Motor neuron (in vitro differentiated cells): Measurements from ENCODE around the gene TMEM201. TPM values are rescaled to one million over a fixed set of nuclear protein-coding genes. Genes with fewer than 3 reads are reported as not detected.
"Not testable (repeated sequence)": the region's sequence is repeated elsewhere in the genome, so short reads cannot be mapped to it uniquely, and the experiment has no call there.

Experiments used
- ATAC-seq, 8 experiments: fragments of 200-7000 bp; cut with Tn5 transposase; replicated peaks in 6 of 8; 2 replicates each; pipeline ENCODE4 v1.8.0; 2021; ENCODE audit warnings: mild to moderate bottlenecking in 8 of 8, moderate library complexity in 8 of 8
- H3K27ac ChIP-seq, 2 donors: fragments of 250-450 bp; sonication (Bioruptor Pico); 2 replicates each; pipeline ENCODE4 v1.9.0; 2021; ENCODE audit warnings: antibody characterized with exemption in 2 of 2, mild to moderate bottlenecking in 2 of 2, moderate library complexity in 1 of 2
- H3K4me1 ChIP-seq, 2 donors: fragments of 250-450 bp; sonication (Bioruptor Pico); replicated peaks in 1 of 2; 2 replicates each; pipeline ENCODE4 v1.6.1; 2021; ENCODE audit warnings: antibody characterized with exemption in 2 of 2, mild to moderate bottlenecking in 2 of 2, moderate library complexity in 1 of 2
- H3K4me3 ChIP-seq, 5 donors: fragments of 250-450 bp; sonication (Bioruptor Pico); 2 replicates each; pipeline ENCODE4 v1.9.0; 2021; ENCODE audit warnings: antibody characterized with exemption in 5 of 5, mild to moderate bottlenecking in 5 of 5, moderate library complexity in 4 of 5
- whole genome bisulfite sequencing, 10 experiments: fragments of 450-650 bp; shearing (Covaris generic); methylation state at CpG; one replicate each; pipeline ENCODE4 v1.0.0; 2022; 5-methylcytosine and 5-hydroxymethylcytosine counted together
- in situ Hi-C, 9 experiments: fragments of 400-800 bp; cut with MboI; loops; one replicate each; pipeline ENCODE4 v1.15.0; 2021; ENCODE audit warnings: low sequenced_read_pairs in 9 of 9, low pct_unique_long_range_greater_than_20kb in 2 of 9; ENCODE audit not compliant: unreplicated experiment in 9 of 9
- total RNA-seq, 8 experiments: library from RNA; unstranded; fragments of 300-600 nt; gene quantifications; 2 replicates each; pipeline versions ENCODE4 v1.2.3 to v1.2.4, GENCODE V29; 2022

The TMEM201 gene
- total RNA-seq, 8 experiments from 2014 or later, result 5.0 to 20.2 (median 10.7) TPM

DNA sequence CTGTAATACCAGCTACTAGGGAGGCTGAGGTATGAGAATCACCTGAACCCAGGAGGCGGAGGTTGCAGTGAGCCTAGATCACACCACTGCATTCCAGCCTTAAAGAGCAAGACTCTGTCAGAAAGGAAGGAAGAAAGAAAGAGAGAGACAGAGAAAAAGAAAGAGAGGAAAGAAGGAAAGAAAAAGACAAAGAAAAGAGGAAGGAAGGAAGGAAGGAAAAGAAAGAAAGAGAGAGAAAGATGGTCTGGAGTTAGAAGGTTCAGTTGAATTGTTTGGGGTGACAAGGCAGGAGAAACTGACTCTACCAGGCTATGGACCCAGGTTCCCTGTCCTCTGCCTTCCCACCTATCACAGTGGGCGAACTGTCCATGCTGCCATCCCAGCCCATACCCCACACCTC is 35.4 kb downstream of the TMEM201 start:
- ATAC-seq, result no peak
- 65 to 100% (median 87%) methylated on average over 1 to 2 of the region's 2 CpGs; no CpG with 5 or more reads in 2 of the 10 experiments for WGBS, 10 experiments
- no peak overlapping the region for H3K4me3 ChIP-seq
- H3K4me1 ChIP-seq, result no peaks in the 10 kb centered on the region
- H3K27ac ChIP-seq, result no peak overlapping the region
- in situ Hi-C loops, result no loop called here

DNA sequence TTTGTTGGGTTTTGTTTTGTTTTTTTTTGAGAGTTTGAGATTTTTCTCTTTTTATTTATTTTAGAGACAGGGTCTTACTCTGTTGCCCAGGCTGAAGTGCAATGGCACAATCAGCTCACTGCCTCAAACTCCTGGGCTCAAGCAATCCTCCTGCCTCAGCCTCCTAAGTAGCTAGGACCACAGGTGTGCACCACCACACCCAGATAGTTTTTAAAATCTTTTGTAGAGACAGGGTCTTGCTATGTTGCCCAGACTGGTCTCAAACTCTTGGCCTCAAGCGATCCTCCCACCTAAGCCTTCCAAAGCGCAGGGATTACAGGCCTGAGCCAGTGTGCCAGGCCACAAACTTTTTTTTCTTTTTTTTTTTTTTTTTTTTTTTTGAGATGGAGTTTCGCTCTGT is 36.3 kb downstream of the TMEM201 start:
- WGBS, 10 experiments, result 70 to 100% (median 88%) methylated on average over 1 to 3 of the region's 3 CpGs; no CpG with 5 or more reads in 1 of the 10 experiments
- not testable (repeated sequence) for ATAC-seq, H3K27ac ChIP-seq, H3K4me1 ChIP-seq, H3K4me3 ChIP-seq
- in situ Hi-C loops, result loop anchor here in 8 of 9 experiments (25.0 kb wide), 1 partner anchor 237 kb away; no protein-coding TSS in a partner anchor

DNA sequence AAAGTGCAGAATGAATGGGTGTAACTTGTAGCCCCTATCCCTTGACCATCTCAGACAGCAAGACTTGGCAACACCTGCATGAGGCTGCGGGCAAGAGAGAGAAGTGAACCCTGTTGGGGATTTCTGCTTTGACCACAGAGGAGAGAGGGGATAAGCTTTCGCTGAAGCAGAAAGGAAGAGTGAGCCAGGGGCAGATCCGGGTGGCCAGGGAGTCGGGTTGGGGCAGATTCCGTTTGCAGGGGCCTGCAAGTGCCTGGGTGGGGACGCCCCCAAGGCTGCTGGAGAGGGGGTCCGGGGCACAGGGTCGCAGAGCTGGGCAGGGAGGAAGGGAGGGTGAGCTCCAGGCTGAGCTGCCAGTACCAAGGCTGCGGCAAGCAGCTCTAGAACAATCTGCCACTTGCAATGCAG is 37.5 kb downstream of the TMEM201 start:
- no peak for ATAC-seq
- Histone ChIP-seq H3K27ac (no peak overlapping the region), H3K4me1 (no peaks in the 10 kb centered on the region), H3K4me3 (no peak overlapping the region)
- in situ Hi-C loops, result loop anchor here in 8 of 9 experiments (25.0 kb wide), 1 partner anchor 236 kb away; no protein-coding TSS in a partner anchor
- WGBS, 10 experiments, result 70 to 100% (median 88%) methylated on average over 1 to 3 of the region's 9 CpGs; no CpG with 5 or more reads in 6 of the 10 experiments

DNA sequence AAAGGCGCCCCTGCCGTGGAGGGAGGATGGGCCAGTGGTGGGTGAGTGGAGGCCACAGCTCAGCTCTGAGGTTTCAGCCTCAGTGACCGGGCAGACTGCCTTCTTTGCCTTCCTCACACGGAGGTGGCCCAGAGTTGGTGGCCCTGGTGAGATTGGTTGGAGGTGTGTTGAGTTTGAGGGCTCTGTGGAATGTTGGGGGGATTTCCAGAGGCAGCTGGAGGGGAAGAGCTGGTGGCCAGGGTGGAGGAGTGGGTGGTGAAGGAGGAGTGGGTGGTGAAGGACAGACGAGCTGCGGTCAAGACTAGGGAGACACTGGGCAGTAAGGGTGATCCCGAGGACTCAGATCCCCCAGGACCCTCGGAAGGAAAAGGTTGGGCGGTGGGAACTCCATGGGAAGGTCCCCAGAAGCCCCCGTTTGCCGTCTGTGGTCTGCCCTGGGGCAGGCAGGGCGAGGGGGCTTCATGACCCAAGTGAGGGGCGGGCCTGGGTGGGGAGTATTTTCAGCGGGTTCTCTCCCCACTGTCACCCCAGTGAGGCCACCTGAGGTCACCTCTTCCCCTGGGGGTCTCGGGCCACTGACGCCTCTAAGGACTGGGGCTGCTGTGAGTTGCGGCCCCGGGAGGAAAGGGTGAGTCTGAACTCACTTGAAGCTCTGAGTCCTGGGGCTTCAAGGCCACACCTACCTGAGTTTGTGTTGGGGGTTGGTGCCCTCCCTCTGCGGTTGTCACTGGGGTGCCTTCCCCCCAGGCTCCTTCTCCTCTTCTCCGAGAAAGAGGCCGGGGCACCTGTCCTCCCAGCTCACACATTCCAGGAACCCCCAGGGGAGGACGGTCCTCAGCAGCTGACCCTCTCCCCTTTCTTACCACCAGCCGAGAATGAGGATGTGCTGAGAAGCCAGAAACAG is 40.1 kb downstream of the TMEM201 start:
- Histone ChIP-seq H3K27ac (no peak overlapping the region), H3K4me3 (no peak overlapping the region), H3K4me1 (no peaks in the 10 kb centered on the region)
- ATAC-seq, result no peak
- in situ Hi-C loops, result loop anchor here in 8 of 9 experiments (25.0 kb wide), 1 partner anchor 234 kb away; no protein-coding TSS in a partner anchor
- 50 to 100% (median 90%) methylated on average over 1 to 8 of the region's 23 CpGs; no CpG with 5 or more reads in 4 of the 10 experiments for whole genome bisulfite sequencing, 10 experiments

DNA sequence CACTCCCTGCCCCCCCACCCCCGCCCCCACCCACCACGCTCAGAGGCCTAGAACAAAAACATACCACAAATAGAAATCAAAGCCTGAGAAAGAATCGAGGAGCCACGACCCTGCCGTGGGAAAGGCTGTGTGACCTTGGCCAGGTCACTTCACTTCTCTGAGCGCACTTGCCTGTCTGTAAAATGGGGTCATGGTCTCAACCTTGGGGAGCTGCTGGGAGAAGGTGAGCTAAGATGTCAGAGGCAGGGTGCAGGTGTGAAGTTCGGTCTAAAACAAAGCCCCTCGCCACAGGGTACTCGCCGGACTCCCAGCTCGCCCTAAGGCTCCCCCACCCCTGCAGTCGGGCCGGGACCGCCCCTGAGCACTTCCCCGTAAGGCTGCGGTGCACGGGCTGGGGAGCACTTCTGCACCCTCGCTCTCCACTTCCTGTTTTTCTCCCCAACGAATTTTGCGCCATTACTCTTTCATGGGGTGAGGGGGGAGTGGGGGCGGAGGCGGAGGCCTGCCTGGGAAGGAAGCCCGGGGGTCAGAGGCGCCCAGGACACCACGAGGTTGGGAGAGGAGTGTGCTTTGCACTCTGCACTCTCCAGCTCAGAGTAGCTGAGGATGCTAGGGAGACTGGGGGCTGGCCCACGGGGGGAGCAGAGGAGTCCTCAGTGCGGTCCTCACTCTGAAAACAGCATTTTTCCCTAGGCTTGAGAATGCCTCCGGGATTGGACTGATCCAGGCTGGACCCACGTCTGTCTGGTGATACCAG is 40.9 kb downstream of the TMEM201 start:
- Histone ChIP-seq H3K4me1 (no peaks in the 10 kb centered on the region), H3K27ac (no peak overlapping the region), H3K4me3 (no peak overlapping the region)
- 66 to 90% (median 80%) methylated on average over 1 to 4 of the region's 29 CpGs; no CpG with 5 or more reads in 7 of the 10 experiments for WGBS, 10 experiments
- ATAC-seq, result no peak
- in situ Hi-C loops, result loop anchor here in 8 of 9 experiments (25.0 kb wide), 1 partner anchor 233 kb away; no protein-coding TSS in a partner anchor

DNA sequence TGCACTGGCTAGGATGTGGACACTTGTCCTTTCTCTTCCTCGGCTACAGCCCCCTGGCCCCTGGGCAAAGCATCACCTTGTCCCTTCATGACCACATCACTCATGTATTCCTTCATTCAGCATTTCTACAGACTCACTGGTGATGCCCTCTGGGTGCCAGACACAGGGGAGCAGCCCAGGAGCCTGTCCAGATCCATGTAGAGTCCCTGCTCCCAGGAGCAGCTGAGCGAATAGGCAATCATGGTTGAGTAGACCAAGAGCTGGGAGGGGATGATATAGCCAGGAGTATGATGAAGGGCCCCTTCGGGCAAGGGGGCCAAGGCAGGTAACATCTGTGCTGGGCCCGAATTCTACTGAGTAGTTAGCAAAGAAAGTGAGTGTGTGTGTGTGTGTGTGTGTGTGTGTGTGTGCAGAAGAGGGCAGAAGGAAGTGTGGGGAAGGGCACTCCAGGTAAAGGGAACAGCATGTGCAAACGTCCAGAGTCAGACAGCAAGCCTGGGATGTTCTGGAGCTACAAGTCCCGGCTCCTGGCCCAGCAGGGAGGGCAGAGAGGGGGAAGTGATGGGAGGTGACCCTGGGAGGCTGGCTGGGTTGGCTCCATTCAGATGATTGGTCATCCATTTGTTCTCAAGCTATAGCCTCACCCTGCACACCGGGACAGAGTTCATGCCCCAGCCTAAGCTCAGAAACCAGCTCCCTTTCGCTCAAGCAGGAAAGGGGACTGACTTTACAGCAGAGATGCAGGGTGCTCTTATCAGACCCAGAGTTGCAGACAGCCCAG is 41.8 kb downstream of the TMEM201 start:
- no peaks in the 10 kb centered on the region for H3K4me1 ChIP-seq
- no peak overlapping the region for H3K4me3 ChIP-seq
- H3K27ac ChIP-seq, result no peak overlapping the region
- no peak for ATAC-seq
- in situ Hi-C loops, result loop anchor here in 8 of 9 experiments (25.0 kb wide), 1 partner anchor 232 kb away; no protein-coding TSS in a partner anchor
- 44 to 100% (median 75%) methylated on average over 1 to 8 of the region's 8 CpGs; no CpG with 5 or more reads in 4 of the 10 experiments for WGBS, 10 experiments

DNA sequence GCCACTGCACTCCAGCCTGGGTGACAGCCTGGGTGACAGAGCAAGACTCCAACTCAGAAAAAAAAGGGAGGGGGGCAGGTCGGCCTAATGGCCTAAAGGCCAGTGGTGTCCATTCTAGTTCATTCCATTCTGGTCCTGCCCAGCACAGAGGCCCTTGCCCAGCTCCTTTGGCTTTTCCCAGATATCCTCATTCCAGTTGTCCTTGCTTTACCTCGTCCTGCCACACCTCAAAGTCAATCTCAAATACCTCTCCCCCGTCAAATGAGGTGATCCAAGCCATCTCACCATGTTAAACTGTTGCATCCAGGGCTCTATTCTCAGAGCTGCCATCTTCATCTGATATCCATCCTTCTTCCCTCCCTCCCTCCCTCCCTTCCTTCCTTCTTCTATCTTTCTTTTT is 42.9 kb downstream of the TMEM201 start:
- no peak overlapping the region for H3K27ac ChIP-seq
- WGBS, 10 experiments, result 40 to 60% methylated on average over 1 to 2 of the region's 3 CpGs; no CpG with 5 or more reads in 8 of the 10 experiments
- H3K4me3 ChIP-seq, result no peak overlapping the region
- in situ Hi-C loops, result loop anchor here in 8 of 9 experiments (25.0 kb wide), 1 partner anchor 231 kb away; no protein-coding TSS in a partner anchor
- no peak for ATAC-seq
- no peaks in the 10 kb centered on the region for H3K4me1 ChIP-seq

DNA sequence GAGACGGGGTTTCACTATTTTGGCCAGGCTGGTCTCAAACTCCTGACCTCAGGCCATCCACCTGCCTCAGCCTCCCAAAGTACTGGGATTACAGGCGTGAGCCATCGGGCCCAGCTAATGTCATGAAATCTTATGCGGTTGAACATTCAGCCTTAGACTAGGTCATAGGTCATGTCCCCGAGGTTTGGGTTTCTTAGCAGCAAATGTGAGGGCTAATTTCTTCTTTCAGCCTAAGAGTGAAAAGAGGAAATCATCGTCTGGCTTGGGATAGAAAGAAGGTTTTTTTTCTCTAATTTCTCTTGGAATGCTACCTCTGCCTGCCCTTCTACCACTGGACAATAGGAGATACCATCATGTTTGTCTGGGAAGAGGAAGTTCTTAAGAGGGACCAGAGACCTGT is 44.8 kb downstream of the TMEM201 start:
- Histone ChIP-seq H3K4me1 (no peaks in the 10 kb centered on the region), H3K27ac (no peak overlapping the region), H3K4me3 (no peak overlapping the region)
- in situ Hi-C loops, result loop anchor here in 8 of 9 experiments (25.0 kb wide), 1 partner anchor 229 kb away; no protein-coding TSS in a partner anchor
- ATAC-seq, result no peak
- WGBS, 10 experiments, result 29 to 100% (median 80%) methylated on average over 1 to 5 of the region's 6 CpGs; no CpG with 5 or more reads in 3 of the 10 experiments

DNA sequence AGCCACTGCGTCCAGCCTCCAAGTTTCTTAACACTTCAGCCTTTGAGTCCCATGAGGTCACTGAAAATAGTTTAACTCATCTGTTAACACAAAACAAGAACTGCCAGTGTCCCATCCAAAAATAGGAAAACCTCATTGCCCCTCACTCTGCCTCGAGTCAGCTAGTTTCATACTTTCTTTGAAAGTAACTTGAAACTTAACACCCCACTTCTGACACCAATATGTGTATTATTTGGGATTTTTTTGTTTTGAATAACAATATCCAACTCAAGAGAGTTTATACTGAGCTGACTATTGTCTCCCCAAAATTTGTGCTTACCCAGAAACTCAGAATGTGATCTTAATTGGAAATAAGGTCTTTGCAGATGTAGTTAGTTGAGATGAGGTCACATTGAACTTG is 45.9 kb downstream of the TMEM201 start:
- Histone ChIP-seq H3K27ac (no peak overlapping the region), H3K4me1 (no peaks in the 10 kb centered on the region), H3K4me3 (no peak overlapping the region)
- in situ Hi-C loops, result loop anchor here in 8 of 9 experiments (25.0 kb wide), 1 partner anchor 228 kb away; no protein-coding TSS in a partner anchor
- 27 to 93% (median 62%) methylated on average over 1 to 2 of the region's 2 CpGs; no CpG with 5 or more reads in 4 of the 10 experiments for whole genome bisulfite sequencing, 10 experiments
- no peak for ATAC-seq

DNA sequence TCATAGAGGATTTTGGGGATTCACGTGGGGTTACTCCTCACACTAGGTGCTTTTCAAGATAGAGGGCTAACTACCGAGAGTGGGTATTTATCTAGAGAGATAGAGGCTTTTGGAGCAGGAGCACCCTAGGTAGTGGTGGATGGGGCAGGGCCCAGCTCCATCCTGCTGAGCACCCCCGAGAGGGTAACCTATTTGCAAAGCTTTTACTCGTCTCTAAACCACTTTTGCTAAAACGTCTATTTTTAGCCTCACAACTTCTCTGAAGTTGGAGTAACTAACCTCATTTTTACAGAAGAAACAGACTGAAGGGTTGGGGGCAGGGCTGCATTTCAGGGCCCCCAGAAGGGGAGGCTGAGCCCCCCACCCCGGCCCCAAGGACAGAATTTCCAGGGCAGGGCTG is 50.5 kb downstream of the TMEM201 start:
- 30 to 100% (median 68%) methylated on average over 1 to 5 of the region's 6 CpGs; no CpG with 5 or more reads in 2 of the 10 experiments for whole genome bisulfite sequencing, 10 experiments
- Histone ChIP-seq H3K27ac (no peak overlapping the region), H3K4me3 (no peak overlapping the region), H3K4me1 (no peaks in the 10 kb centered on the region)
- ATAC-seq, result no peak
- in situ Hi-C loops, result loop anchor here in 8 of 9 experiments (25.0 kb wide), 1 partner anchor 223 kb away; no protein-coding TSS in a partner anchor

DNA sequence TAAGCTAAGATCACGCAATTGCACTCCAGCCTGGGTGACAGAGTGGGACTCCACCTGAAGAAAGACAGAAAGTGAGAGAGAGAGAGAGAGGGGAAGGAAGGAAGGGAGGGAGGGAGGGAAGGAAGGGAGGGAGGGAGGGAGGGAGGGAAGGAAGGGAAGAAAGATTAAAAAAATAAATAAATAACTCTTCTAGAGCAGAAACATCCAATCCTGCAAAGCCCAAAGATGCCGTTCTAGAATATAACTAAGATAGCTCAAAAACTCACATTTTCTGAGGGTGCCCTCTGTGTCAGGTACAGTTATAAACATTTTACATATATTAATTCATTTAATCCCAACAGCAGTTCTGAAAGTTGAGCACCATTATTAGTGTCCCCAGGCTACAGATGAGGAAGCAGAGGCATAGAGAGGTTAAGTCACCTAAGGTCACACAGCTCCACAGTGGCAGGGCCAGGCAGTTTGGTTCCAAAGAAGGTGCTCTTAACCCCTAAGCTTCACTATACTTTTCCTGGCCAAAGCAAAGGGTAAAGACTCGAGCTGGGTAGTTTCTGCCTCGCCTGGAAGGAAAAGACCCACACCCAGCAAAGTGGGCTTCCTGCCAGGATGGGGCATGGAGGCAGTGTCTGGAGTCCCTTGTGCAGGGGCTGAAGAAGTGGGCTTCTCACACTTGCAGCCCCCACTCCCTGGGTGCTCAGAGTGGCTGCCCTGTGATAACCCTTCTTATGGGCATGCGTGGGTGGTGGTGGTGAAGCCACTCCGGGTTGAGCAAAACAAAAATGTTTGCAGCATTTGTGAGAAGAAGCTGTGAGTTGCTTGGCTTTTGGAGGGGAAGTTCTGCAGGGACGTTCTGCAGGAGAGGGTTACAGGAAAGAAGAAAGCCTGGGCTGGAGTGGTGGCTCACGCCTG is 54.9 kb downstream of the TMEM201 start:
- Histone ChIP-seq H3K27ac (no peak overlapping the region), H3K4me3 (no peak overlapping the region), H3K4me1 (no peaks in the 10 kb centered on the region)
- whole genome bisulfite sequencing, 10 experiments, result 36 to 80% (median 68%) methylated on average over 1 to 7 of the region's 8 CpGs; no CpG with 5 or more reads in 3 of the 10 experiments
- in situ Hi-C loops, result loop anchor here in 8 of 9 experiments (25.0 kb wide), 1 partner anchor 219 kb away; no protein-coding TSS in a partner anchor
- ATAC-seq, result no peak
